HG03135 (cell line): Measurements from ENCODE around the gene CARD16.

Source experiments
- ATAC-seq: cut with Tn5 transposase; IDR thresholded peaks from one replicate; pipeline ENCODE4 v1.9.1; 2021; ENCODE audit warnings: mild to moderate bottlenecking, moderate library complexity; ENCODE audit not compliant: unreplicated experiment

The CARD16 gene

GRCh38 chr11:104997288-104997687, 47.8 kb downstream of the CARD16 start:
- ATAC-seq = no peak

GRCh38 chr11:104995001-104995408, 50.1 kb downstream of the CARD16 start:
- ATAC-seq = no peak

- no peak for ATAC-seq
Observed at GRCh38 chr11:104992781-104993180, 52.4 kb downstream of the CARD16 start.

- ATAC-seq = no peak
Observed at GRCh38 chr11:104991994-104992393, 53.1 kb downstream of the CARD16 start.
